Stimulated activated CD4-positive, alpha-beta T cell treated with anti-CD3 and anti-CD28 coated beads, Interleukin-15, amount 100 ng/mL, for 24 hours (primary cell): ENCODE results near the gene PCSK2.
A peak's percentile ranks its signal among the peaks of the same experiment; 100 is the strongest.

ENCODE experiments used
- DNase-seq: peaks from one replicate; pipeline ENCODE4 v3.0.0-alpha.2; 2020

PCSK2 gene

GRCh38 chr20:17510548-17510947, 283.7 kb downstream of the PCSK2 start:
- DNase-seq, result no peak

- peak; percentile 17 for DNase-seq
Observed at GRCh38 chr20:17511401-17511800, 284.6 kb downstream of the PCSK2 start.

GRCh38 chr20:17513939-17514338, 287.1 kb downstream of the PCSK2 start:
- DNase-seq, result no peak

GRCh38 chr20:17515053-17515452, 288.2 kb downstream of the PCSK2 start:
- DNase-seq, result no peak

GRCh38 chr20:17518339-17519052, 291.7 kb downstream of the PCSK2 start:
- DNase-seq, result no peak

- DNase-seq, result no peak
Observed at GRCh38 chr20:17519606-17520285, 292.9 kb downstream of the PCSK2 start.

- no peak for DNase-seq
Observed at GRCh38 chr20:17520583-17520982, 293.7 kb downstream of the PCSK2 start.

GRCh38 chr20:17522528-17522927, 295.7 kb downstream of the PCSK2 start:
- DNase-seq, result no peak

- DNase-seq, result no peak
Observed at GRCh38 chr20:17523326-17523725, 296.5 kb downstream of the PCSK2 start.

- DNase-seq, result no peak
Observed at GRCh38 chr20:17524560-17524959, 297.7 kb downstream of the PCSK2 start.

- DNase-seq, result no peak
Observed at GRCh38 chr20:17525132-17525531, 298.3 kb downstream of the PCSK2 start.

- DNase-seq, result peak; percentile 14
Observed at GRCh38 chr20:17525650-17526049, 298.8 kb downstream of the PCSK2 start.

GRCh38 chr20:17529586-17529985, 302.7 kb downstream of the PCSK2 start:
- no peak for DNase-seq

GRCh38 chr20:17530153-17530552, 303.3 kb downstream of the PCSK2 start:
- no peak for DNase-seq

- peak; percentile 67 for DNase-seq
Observed at GRCh38 chr20:17530716-17531664, 304.1 kb downstream of the PCSK2 start, which contains the start of gene BFSP1. BFSP1 (minus strand) TSS chr20:17531379; CDS start chr20:17531329, 50 bp downstream.

GRCh38 chr20:17531665-17532025, 304.8 kb downstream of the PCSK2 start:
- DNase-seq, result no peak

GRCh38 chr20:17533396-17533795, 306.6 kb downstream of the PCSK2 start:
- DNase-seq, result no peak

- DNase-seq, result no peak
Observed at GRCh38 chr20:17534077-17534476, 307.2 kb downstream of the PCSK2 start.
